Measurements from ENCODE around the gene RAB43. TPM values are rescaled to one million over a fixed set of nuclear protein-coding genes. Genes with fewer than 3 reads are reported as not detected.

Gene RAB43
- total RNA-seq, 2 donors from 2014 or later = 34.5 to 38.1 TPM

DNA sequence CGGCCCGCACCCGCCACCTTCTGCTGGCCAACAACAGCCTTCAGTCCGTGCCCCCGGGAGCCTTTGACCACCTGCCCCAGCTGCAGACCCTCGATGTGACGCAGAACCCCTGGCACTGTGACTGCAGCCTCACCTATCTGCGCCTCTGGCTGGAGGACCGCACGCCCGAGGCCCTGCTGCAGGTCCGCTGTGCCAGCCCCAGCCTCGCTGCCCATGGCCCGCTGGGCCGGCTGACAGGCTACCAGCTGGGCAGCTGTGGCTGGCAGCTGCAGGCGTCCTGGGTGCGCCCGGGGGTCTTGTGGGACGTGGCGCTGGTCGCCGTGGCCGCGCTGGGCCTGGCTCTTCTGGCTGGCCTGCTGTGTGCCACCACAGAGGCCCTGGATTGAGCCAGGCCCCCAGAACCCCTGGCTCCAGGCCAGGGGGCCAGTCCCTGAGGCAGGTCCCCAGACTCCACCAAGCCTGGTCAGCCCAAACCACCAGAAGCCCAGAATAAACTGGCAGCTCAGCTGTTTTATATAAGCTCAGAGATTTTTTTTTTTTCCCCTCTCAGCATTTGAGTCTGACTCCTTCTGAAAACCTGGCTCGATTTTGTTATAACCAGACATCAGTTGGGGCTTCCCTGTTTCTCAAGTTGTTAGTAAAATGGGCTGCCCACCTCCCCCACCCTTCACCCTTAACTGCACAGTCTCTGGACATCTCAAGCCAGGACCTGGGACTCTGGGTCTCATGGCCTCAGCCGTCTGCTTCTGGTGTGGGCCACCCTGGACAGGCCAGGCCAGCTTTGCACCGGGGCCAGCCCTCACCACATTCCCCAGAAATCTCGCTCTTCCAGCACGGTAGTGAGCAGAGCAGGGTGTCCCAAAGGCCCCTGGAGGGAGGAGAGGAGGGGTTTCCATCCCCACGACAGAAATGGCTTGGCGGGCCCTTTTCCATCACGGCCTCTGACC lies 59.4 kb downstream of the RAB43 start:
- H3K4me3 ChIP-seq (ENCODE audit: low read length) = no peak overlapping the region
- no peaks in the 10 kb centered on the region for H3K27me3 ChIP-seq (ENCODE audit: control insufficient read depth, insufficient read depth, low read length, poor library complexity, severe bottlenecking)
- WGBS, 2 experiments (ENCODE audit: insufficient coverage in 1 of 2, insufficient read length in 1 of 2) = 94 to 96% methylated on average over 10 to 32 of the region's 32 CpGs
- no peaks in the 10 kb centered on the region for H3K4me1 ChIP-seq (ENCODE audit: control insufficient read depth, insufficient read depth, low read length)
- Mint-ChIP-seq H3K4me3 (no peak overlapping the region), H3K27me3 (ENCODE audit: insufficient read depth) (no peaks in the 10 kb centered on the region), H3K9me3 (no peaks in the 10 kb centered on the region), H3K27ac (peak overlapping the region; percentile 4), H3K4me1 (peaks cover 6% of the 10 kb centered on the region), H3K36me3 (ENCODE audit: low read depth) (no peaks in the 10 kb centered on the region)
- H3K27ac ChIP-seq (ENCODE audit: low read depth, low read length) = no peak overlapping the region
- H3K9me3 ChIP-seq (ENCODE audit: control insufficient read depth, low read length) = no peaks in the 10 kb centered on the region
- H3K9ac ChIP-seq (ENCODE audit: extremely low read depth, low read length, poor library complexity, severe bottlenecking) = no peak overlapping the region
- H3K36me3 ChIP-seq (ENCODE audit: control insufficient read depth, insufficient read depth, low read length) = no peaks in the 10 kb centered on the region
- peak; percentile 24 for DNase-seq
- TF ChIP-seq, protein P1, sequence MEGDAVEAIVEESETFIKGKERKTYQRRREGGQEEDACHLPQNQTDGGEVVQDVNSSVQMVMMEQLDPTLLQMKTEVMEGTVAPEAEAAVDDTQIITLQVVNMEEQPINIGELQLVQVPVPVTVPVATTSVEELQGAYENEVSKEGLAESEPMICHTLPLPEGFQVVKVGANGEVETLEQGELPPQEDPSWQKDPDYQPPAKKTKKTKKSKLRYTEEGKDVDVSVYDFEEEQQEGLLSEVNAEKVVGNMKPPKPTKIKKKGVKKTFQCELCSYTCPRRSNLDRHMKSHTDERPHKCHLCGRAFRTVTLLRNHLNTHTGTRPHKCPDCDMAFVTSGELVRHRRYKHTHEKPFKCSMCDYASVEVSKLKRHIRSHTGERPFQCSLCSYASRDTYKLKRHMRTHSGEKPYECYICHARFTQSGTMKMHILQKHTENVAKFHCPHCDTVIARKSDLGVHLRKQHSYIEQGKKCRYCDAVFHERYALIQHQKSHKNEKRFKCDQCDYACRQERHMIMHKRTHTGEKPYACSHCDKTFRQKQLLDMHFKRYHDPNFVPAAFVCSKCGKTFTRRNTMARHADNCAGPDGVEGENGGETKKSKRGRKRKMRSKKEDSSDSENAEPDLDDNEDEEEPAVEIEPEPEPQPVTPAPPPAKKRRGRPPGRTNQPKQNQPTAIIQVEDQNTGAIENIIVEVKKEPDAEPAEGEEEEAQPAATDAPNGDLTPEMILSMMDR (conservative IDR thresholded peaks at IDR 0.05) = no peak

DNA sequence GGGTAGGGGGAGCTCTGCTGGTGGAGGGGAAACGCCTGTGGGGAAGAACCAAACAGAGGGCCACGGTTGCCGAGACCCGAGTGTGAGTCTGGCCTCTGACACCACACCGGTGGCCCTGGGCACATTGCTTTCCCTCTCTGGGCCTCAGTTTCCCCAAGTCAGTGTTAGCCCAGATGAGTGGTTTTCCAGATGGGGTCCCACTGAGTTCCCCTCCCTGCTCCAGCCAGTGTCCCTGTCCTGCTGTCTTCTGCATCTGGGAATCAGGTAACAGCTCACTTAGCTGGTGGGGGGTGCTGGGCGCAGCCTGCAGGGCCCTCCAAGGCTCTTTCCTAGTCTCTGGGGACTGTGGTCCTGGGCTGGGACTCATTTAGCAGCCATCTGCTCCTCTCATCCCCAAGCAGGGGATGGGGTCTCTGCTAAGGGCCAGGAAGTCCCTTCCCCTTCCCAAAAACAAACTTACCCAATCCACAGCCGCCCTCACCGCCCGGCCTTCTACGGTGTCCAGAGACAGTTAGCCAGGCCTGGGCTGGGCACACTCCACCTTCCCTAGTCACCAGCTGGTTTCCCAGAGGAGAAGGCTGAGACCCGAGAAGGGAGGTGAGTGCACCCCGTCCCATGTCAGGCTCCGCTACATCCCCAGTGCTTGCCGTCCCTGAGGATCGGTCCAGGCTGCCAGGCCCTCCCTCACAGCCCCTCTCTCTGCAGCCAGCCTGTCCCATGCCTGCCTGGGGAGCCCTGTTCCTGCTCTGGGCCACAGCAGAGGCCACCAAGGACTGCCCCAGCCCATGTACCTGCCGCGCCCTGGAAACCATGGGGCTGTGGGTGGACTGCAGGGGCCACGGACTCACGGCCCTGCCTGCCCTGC lies 60.3 kb downstream of the RAB43 start:
- Histone ChIP-seq H3K4me1 (ENCODE audit: control insufficient read depth, insufficient read depth, low read length) (peaks cover 3% of the 10 kb centered on the region), H3K9me3 (ENCODE audit: control insufficient read depth, low read length) (no peaks in the 10 kb centered on the region), H3K4me3 (ENCODE audit: low read length) (no peak overlapping the region), H3K36me3 (ENCODE audit: control insufficient read depth, insufficient read depth, low read length) (no peaks in the 10 kb centered on the region), H3K27me3 (ENCODE audit: control insufficient read depth, insufficient read depth, low read length, poor library complexity, severe bottlenecking) (no peaks in the 10 kb centered on the region), H3K27ac (ENCODE audit: low read depth, low read length) (no peak overlapping the region), H3K9ac (ENCODE audit: extremely low read depth, low read length, poor library complexity, severe bottlenecking) (no peak overlapping the region)
- 87 to 90% methylated on average over 11 to 19 of the region's 19 CpGs for WGBS, 2 experiments (ENCODE audit: insufficient coverage in 1 of 2, insufficient read length in 1 of 2)
- Mint-ChIP-seq H3K4me1 (peaks cover 15% of the 10 kb centered on the region), H3K4me3 (no peak overlapping the region), H3K36me3 (ENCODE audit: low read depth) (no peaks in the 10 kb centered on the region), H3K27ac (no peak overlapping the region), H3K27me3 (ENCODE audit: insufficient read depth) (no peaks in the 10 kb centered on the region), H3K9me3 (no peaks in the 10 kb centered on the region)
- peak; percentile 45 for DNase-seq
- TF ChIP-seq, protein P1 (conservative IDR thresholded peaks at IDR 0.05) = no peak

DNA sequence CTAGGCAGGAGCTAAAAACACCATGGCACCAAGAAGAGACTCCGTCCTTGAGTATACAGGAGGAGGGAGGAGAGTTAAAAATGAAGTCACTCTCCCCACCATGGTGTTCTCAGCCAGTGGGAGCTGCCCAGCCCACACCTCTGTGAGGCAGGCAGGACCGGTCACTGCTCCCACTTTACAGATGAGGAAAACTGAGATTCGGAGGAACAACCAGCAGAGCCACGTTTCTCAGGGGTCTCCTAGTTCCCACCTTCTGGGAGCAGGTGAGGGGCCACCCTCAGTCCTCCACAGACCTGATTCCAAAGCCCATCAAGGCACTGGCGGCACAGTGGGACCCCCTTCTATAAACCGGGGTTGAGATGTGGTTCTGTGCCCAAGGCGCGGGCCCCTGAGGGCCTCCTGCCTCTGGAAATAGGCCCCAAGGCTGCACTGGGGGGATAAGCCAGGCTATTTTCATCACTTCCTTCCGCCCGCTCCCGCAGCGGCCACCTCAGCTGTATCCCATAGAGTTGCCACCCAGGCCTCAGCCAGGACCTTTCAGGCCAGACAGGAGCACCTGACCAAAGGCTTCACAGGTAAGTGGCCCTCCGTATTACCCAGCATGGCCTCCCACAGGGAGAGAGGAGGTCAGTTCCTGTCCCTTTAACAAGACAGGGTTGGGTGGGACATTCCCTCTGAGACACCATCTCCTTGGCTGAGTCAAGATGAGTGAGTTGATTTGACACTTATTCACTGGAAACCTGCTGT lies 61.2 kb downstream of the RAB43 start, which contains the start of gene GP9:
Gene GP9, plus strand, starts transcription at position 504 of the 747 bp plus-strand sequence. CDS start 961 bp downstream, outside the sequence.
- Mint-ChIP-seq H3K27me3 (ENCODE audit: insufficient read depth) (no peaks in the 10 kb centered on the region), H3K4me1 (peaks cover 21% of the 10 kb centered on the region), H3K4me3 (no peak within 1 kb of the TSS), H3K9me3 (no peaks in the 10 kb centered on the region), H3K36me3 (ENCODE audit: low read depth) (no peaks in the 10 kb centered on the region), H3K27ac (no peak within 1 kb of the TSS)
- H3K4me3 ChIP-seq (ENCODE audit: low read length) = no peak within 1 kb of the TSS
- no peak within 1 kb of the TSS for H3K9ac ChIP-seq (ENCODE audit: extremely low read depth, low read length, poor library complexity, severe bottlenecking)
- H3K36me3 ChIP-seq (ENCODE audit: control insufficient read depth, insufficient read depth, low read length) = no peaks in the 10 kb centered on the region
- peaks cover 3% of the 10 kb centered on the region for H3K4me1 ChIP-seq (ENCODE audit: control insufficient read depth, insufficient read depth, low read length)
- 93% methylated on average over 12 to 13 of the region's 13 CpGs for WGBS, 2 experiments (ENCODE audit: insufficient coverage in 1 of 2, insufficient read length in 1 of 2)
- TF ChIP-seq, protein P1 (conservative IDR thresholded peaks at IDR 0.05) = no peak
- no peak within 1 kb of the TSS for H3K27ac ChIP-seq (ENCODE audit: low read depth, low read length)
- H3K9me3 ChIP-seq (ENCODE audit: control insufficient read depth, low read length) = no peaks in the 10 kb centered on the region
- H3K27me3 ChIP-seq (ENCODE audit: control insufficient read depth, insufficient read depth, low read length, poor library complexity, severe bottlenecking) = no peaks in the 10 kb centered on the region
- DNase-seq = peak; percentile 65
